ENCODE data around the gene CRISPLD2.

CRISPLD2 gene

GRCh38 chr16:84884596-84885341 is 65.0 kb downstream of the CRISPLD2 start:
- ChIA-PET CTCF (interaction anchor here (0.6 kb wide), 1 partner anchor 1842 kb away, joined by 3 read pairs; no protein-coding TSS in a partner anchor), POLR2A (no interaction called here)
- TF ChIP-seq ZNF214 (tag by site-specific recombination; IDR thresholded peaks at IDR 0.05; ENCODE audit: borderline replicate concordance), result no peak
- TF ChIP-seq ZBTB1 (tag by site-specific recombination; IDR thresholded peaks at IDR 0.05), result no peak
- peak; percentile 23; the same call in 1 of the 2 replicates for TF ChIP-seq EGR2 (tag by site-specific recombination; IDR thresholded peaks at IDR 0.05; ENCODE audit: low read depth)
- no peak for TF ChIP-seq PRDM1 (tag by site-specific recombination; IDR thresholded peaks at IDR 0.05)
- no peak for TF ChIP-seq KLF16 (tag by site-specific recombination; IDR thresholded peaks at IDR 0.05)
- TF ChIP-seq ZNF624 (tag by site-specific recombination; IDR thresholded peaks at IDR 0.05), result no peak
- no peak for TF ChIP-seq AEBP2 (tag by site-specific recombination; IDR thresholded peaks at IDR 0.05; ENCODE audit: borderline replicate concordance)
- Histone ChIP-seq H3K36me3 (ENCODE audit: control insufficient read depth in 2 of 2, insufficient read depth in 1 of 2, low read length in 2 of 2) (no peaks in the 10 kb centered on the region), H3K27ac (ENCODE audit: extremely low read depth, low read depth, low read length) (no peak overlapping the region), H3K9me3 (ENCODE audit: control insufficient read depth, insufficient read depth, low read depth, low read length) (no peaks in the 10 kb centered on the region), H3K4me3 (ENCODE audit: low read depth, low read length) (no peak overlapping the region), H3K4me1 (ENCODE audit: control insufficient read depth, insufficient read depth, low read length) (no peaks in the 10 kb centered on the region)

GRCh38 chr16:84885342-84885910 is 65.6 kb downstream of the CRISPLD2 start:
- H3K4me3 ChIP-seq (ENCODE audit: low read depth, low read length), result no peak overlapping the region
- ChIA-PET POLR2A (no interaction called here), CTCF (no interaction called here)
- no peak overlapping the region for H3K27ac ChIP-seq (ENCODE audit: extremely low read depth, low read depth, low read length)
- H3K9me3 ChIP-seq (ENCODE audit: control insufficient read depth, insufficient read depth, low read depth, low read length), result no peaks in the 10 kb centered on the region
- no peaks in the 10 kb centered on the region for H3K4me1 ChIP-seq (ENCODE audit: control insufficient read depth, insufficient read depth, low read length)
- TF ChIP-seq GLIS1 (tag by site-specific recombination; IDR thresholded peaks at IDR 0.05), result no peak
- TF ChIP-seq ZNF596 (tag by site-specific recombination; IDR thresholded peaks at IDR 0.05), result no peak
- no peak for TF ChIP-seq ZBTB26 (tag by site-specific recombination; optimal IDR thresholded peaks at IDR 0.05)
- no peak for TF ChIP-seq ZNF776 (tag by site-specific recombination; IDR thresholded peaks at IDR 0.05; ENCODE audit: borderline replicate concordance)
- TF ChIP-seq ZNF514 (tag by site-specific recombination; IDR thresholded peaks at IDR 0.05), result no peak
- TF ChIP-seq ZNF18 (tag by site-specific recombination; IDR thresholded peaks at IDR 0.05), result no peak
- TF ChIP-seq ZNF830 (tag by site-specific recombination; IDR thresholded peaks at IDR 0.05; ENCODE audit: low read depth), result no peak
- TF ChIP-seq ZNF639 (tag by site-specific recombination; IDR thresholded peaks at IDR 0.05), result no peak
- no peak for TF ChIP-seq ZBTB20 (tag by site-specific recombination; IDR thresholded peaks at IDR 0.05)
- TF ChIP-seq ZNF560 (tag by site-specific recombination; IDR thresholded peaks at IDR 0.05; ENCODE audit: borderline replicate concordance), result no peak
- H3K36me3 ChIP-seq (ENCODE audit: control insufficient read depth in 2 of 2, insufficient read depth in 1 of 2, low read length in 2 of 2), result no peaks in the 10 kb centered on the region

All from HEK293 (cell line).